Activated effector memory CD4-positive, alpha-beta T cell treated with anti-CD3 and anti-CD28 coated beads, Interleukin-2, amount 50 U/mL, for 16 hours (primary cell): Measurements from ENCODE around the gene SDC3.

Experiments
- DNase-seq: peaks from one replicate; pipeline ENCODE4 v3.0.0-alpha.2; 2020

The SDC3 gene

DNA sequence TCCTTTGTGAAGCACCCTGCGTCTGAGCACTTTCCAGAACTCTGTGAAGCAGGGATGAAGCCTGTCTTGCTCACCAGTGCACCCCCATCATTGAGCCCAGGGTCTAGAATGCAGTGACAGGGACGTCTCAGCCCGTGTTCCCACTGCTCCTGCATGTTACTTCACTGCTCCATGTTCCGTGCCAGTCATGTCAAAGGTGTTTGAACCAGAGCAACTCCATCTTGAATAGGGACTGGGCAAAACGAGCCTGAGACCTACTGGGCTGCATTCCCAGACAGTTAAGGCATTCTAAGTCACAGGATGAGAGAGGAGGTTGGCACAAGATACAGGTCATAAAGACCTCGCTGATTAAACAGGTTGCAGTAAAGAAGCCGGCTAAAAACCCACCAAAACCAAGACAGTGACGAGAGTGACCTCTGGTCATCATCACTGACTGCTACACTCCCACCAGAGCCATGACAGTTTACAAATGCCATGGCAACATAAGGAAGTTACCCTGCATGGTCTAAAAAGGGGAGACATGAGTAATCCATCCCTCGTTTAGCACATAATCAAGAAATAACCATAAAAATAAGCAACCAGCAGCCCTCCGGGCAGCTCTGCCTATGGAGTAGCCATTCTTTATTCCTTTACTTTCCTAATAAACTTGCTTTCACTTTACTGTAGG, 63.2 kb downstream of the SDC3 start:
- DNase-seq: no peak

DNA sequence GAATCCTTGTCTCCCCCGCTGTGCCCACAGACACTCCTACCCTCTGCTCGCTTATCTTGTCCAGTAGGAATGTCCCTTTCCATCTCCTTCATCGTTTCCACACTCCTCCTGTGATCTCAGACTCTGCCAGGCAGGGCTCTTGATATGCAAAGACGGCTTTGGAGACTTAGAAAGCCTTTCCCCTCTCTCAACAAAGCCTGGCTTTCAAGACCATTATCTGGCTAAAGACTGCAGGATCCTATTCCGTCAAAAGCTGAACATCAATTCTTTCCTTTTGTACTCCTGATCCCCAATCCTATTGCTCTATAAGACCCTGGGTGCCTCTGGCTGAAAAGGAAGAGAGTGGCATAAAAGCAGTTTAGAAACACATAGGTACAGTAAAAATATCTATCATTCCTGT, 63.9 kb downstream of the SDC3 start:
- DNase-seq: no peak

DNA sequence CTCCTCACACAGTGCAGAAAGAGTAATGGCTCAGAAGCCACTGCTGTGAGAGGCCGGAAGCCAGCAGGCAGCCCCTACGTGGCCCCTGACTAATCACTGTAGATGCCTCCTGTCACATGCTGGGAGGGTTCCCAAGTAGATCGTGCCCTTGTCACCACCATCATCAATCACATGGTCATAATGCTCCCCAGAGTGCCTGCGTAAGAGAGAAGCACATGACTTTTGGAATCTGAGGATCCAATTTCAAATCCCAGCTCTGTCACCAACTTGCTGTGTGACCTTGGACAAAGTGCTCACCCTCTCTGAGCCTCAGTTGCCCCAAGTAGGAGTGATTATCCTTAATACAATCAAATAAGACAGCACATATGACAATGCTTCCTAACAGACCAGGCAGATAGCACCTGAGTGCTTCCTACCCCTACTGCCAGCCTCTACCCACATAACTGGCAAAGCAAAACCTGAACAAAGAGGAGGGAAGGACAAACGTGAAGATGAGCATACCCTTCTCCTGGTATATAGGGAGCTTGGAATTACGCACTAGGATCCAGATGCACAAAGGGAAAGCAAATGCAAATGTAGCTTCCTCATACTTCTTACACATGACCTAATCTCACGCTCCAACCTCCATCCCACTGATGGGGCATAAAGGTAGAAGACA, 65.7 kb downstream of the SDC3 start:
- DNase-seq: no peak

DNA sequence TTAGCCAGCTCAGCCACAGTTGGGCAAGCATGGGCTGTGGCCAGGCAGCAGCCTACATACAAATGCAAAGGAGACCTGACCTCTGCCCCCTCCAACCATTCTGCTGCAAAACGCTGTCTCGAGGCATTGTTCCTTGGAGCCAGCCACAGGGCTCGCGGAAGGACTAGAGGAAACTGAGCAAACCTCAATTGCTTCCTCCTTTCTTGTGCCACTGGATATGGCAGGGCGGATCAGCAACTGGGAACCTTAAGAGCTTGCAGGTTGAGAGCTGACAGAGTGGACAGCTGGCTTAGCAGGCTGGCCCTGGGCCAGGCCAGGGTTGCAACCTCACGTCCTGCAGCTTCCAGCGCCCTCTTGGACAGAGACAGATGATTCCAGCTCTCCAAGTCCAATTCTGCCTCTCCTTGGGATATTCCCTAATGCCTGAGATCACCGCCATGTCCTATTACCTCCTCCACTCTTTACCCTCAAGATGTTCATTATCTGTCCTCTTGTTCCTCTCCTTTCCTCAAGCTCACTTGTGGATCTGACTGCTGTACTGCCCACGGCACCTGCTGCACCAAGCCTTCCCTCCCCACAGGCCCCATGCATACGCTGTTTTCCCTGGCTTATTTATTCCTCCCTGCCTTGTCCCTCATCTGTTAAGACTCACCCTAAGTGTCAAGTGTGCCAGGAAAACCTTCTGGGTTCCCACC, 67.5 kb downstream of the SDC3 start:
- DNase-seq: no peak

DNA sequence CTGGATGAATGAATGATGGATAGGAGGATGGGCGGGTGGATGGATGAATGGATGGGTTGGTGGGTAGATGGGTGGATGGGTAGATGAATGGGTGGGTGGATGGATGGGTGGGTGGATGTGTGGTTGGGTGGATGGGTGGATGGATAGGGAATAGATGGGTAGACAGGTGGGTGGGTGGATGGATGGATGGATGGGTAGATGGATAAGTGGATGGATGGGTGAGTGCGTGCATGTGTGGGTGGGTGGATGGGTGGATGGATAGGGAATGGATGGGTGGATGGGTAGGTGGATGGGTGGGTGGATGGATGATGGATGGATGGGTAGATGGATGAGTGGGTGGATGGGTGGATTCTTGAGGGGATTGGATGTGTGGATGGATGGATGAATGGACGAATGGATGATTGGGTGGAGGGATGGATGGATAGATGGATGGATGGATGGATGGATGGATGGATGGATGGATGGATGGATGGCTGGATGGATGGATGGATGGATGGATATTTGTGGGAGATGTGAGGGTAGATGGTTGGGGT, 68.7 kb downstream of the SDC3 start:
- DNase-seq: no peak

DNA sequence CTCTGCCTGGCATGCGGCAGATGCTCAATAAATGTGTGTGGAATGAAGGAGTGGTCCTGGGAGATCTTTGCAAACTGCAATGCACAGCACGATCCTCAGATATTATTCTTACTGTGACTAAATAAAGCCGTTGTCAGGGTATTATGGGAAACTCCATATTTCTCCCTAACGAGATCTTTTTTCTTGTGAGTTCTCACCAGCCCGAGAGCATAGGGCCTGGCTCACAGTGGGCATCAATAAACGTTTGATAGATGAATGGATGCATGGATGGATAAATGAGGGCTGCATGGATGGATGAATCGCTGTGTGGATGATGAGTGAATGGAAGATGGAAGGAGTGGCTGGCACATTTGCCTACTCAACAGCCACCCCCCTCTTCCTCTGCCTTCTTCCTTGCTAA, 69.6 kb downstream of the SDC3 start:
- DNase-seq: no peak

DNA sequence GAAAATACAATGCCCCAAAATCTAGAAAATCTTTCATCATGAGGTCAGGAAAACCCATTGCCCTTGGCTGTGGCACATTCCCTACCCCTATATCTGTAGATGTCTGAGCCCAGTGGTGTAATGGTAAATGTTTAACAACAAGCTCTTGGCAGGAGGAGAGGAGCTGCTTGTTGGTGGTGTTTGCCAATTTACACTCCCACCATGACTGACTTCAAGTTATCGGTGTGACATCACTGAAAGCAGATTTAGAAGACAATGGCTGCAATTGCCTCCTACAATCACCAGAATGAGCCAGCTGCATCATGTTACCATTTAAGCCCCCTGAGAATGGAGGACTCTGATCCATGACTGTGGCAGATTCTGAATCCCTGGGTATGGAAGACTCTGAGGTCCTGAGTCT, 70.9 kb downstream of the SDC3 start:
- no peak for DNase-seq

DNA sequence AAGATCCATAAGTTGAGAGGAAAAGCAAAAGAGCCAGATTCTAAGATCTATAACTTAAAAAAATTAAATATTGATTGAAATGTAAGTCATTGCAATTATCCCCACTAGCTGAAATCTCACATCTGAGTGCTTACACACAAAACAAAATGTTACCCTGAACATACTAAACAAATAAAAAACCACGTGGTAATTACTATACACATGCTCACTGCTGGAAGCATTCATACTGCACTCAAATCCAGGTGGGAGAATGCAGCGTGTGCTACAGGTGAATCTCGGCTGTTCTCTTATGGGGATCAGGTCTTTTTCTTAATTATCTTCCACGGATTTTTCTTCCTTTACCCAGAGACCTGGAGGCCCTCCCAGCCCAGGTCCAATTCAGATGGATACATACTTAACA, 74.3 kb downstream of the SDC3 start:
- DNase-seq: no peak

DNA sequence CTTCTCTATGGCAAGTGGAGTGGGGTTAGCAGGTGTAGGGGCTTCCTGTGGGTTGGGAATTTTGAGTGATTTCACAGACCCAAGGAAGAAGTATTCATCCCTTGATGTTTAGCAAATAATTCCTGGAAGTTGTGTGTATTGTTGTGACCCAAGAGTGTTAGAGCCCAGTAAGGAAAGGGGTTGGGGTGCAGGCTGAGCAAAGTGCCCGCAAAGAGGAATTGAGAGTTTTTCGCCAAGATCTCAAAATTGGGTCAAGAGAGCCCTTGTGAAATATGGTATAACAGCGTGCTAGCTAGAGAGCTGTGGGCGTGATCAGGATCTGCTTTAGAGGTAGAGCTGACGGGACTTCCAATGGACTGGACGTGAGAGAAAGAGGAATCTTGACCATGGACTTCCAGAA, 78.0 kb downstream of the SDC3 start:
- DNase-seq: no peak

DNA sequence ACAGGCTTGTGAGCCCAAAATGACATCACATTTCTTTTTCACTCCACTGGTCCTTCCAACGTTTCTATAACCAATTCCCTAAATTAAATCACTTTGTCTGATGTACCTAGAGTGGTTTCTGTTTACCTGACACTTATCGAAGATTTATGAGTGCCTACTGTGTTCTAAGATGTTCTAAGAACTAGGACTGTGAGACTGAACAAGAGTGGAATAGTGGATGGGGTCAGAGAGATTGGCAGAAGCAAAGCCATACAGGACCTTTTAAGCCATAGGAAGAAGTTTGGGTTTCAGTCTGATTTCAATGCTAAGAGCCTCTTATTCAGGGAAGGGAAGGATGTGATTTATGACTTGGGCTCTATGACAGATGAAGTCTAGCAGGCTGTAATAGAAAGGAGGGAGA, 78.7 kb downstream of the SDC3 start:
- no peak for DNase-seq

DNA sequence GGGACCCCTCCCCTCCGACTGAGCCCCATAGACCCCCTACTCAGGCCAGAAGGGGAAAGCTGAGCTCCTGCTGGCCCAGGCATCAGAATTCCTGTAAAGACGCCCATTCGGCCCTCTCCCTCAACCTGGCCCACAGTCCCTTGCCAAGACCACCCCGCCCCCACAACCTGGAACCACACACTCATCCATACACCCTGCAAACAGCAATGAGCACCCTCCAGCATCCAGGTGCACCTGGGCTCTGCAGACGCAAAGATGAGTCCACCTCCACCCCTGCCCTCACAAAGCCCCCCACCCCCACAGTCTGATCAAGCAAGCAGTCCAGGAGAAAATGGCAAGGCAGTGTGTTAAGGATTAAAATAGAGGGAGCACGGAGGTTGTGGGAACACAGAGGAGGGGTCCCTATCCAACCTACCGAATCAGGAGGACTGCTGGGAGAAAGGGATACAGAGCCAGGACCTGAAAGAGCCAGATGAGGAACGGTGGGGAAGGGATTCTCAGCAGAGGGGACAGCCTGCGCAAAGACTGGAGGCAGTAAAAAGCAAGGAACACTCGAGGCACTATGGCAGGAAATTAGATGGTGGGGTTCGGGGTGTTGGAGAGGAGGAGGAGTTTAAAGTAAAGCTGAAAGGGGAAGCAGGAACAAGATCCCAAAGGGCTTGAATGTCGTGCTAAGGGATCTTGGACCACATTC, 83.7 kb downstream of the SDC3 start:
- DNase-seq: no peak

DNA sequence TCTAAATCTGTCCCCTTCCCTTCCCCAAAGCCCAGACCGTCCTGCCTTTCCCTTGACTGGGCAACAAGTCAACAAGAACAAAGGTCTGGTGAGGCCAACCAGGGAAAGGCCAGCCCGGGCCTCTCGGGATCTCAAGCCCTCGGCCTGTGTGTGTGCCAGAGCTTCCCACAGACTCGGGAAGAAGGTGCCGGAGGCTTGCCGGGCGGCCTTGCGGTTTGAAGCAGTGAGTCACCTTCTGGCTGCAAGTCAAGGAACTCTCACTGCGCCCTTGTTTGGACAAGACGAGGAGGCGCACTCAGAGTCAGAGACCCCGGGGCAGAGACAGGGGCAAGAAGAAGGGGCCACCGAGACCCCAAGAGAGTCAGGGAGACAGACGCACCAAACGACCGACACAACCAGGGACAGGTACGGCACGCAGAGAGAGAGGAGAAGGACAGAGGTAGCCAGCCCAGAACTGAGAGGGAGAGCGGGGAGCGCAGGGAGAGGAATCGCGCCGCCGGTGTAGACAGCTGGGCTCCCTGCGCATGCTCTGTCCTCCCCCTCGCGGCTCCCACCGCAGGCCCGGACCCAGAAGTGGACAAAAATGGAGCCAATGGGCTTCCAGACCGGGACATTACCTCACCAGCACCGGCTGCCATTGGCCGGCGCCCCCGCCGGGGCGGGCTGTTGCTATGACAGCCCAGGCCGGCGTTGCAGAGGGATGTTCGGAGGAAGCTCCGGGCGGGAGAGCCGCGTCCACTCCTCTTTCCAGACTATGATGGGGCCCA, 84.4 kb downstream of the SDC3 start:
- DNase-seq: peak; percentile 84

DNA sequence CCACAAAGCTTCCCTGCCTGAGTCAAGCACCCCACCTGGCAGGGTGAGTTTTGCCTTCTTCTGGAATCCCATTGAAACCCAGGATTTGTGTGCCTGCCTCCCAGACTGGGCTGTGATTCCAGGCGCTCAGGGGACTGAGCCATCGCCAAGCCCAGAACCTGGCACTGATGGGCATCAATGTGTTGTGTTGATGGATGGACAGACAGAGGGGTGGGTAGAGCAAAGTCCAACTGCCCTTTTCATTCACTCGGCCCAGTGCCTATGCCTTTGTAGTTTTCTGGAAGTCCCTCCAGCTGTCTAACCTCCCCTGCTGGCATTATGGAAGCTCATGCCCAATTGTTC, 85.0 kb downstream of the SDC3 start:
- DNase-seq: no peak

DNA sequence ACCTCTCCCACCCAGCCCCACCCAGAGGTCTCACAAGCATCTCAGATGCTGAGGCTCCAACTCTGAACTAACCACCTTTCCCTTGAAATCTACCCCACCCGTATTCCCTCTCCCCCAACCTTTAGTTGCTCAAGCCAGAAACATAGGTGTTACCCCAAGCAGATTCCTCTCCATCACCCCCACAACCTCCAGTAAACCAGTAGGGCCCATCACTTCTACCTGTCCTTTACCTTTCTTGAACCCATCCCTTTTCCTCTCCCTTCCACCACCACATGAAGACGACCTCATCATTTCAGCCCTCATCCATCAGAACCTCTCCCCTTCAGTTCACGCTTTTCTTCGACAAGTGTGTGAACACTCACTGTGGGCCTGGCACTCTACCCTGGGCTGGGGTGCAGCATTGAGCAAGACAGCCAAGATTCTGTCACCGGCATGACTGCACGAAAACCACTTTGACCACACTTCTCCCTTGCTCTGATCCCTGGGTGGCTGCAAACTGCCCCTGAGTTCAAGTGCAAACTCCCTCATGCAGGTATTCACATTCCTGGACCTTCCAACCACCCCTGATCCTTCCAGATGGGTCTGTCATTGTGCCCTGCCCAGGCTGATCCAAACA, 85.5 kb downstream of the SDC3 start:
- no peak for DNase-seq

DNA sequence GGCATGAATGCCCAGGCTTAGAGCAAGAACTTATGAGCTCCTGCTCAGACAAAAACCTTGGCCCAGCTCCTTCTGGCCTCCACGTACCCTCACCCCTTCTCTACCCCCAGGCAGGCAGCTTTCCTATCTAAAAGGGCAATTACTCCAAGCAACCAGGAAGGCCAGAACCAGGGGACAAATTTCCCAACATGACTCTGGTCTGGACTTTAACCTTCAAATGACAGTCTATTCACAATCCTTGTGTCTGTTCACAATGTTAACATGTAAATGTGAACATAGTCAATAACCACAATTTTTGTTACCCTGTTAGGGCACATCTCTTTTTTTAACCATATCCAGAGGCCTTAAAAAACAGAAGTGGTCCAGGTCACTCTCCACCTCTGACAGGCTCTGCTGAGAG, 86.6 kb downstream of the SDC3 start:
- DNase-seq: no peak

DNA sequence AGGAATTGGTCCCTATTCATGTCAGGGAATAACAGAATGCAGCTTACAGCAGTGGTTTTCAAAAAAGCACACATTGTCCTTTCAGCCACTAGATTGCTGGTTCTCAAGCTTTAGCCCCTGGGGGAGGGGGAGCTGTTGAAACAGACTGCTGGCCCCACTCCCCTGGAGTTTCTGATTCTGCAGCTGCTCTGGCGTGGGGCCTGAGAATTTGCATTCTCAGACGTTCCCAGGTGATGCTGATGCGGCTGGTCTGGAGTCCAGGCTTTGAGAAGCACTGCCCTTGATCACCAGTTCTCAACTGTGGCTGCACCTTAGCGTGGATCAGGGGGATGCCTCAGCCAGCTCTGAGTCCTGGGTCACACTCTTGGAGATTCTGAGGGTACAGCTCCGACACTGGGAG, 88.3 kb downstream of the SDC3 start:
- DNase-seq: no peak
